ENCODE data around the gene CDH23. TPM values are rescaled to one million over a fixed set of nuclear protein-coding genes. Genes with fewer than 3 reads are reported as not detected.

The CDH23 gene
- total RNA-seq, 2 experiments from 2014 or later = 4.6 to 5.2 TPM

- peak; percentile 91 for ATAC-seq (ENCODE audit: poor library complexity)
- POLR2A ChIA-PET = interaction anchor here (0.6 to 1.4 kb wide), 5 partner anchors 63 to 493 kb away, joined by 3 to 6 read pairs (median 3); partner anchors contain the start of gene SLC29A3
- no peaks in the 10 kb centered on the region for H3K9me3 Mint-ChIP-seq
These were observed 415.5 kb downstream of the CDH23 start for GRCh38 chr10:71812016-71812912.

GRCh38 chr10:71812913-71813590 is 416.3 kb downstream of the CDH23 start:
- H3K27me3 Mint-ChIP-seq = no peaks in the 10 kb centered on the region
- DNase-seq = no peak
- H3K36me3 ChIP-seq (ENCODE audit: insufficient read depth, low read length) = peaks cover 26% of the 10 kb centered on the region

More at GRCh38 chr10:71812016-71812912, 415.5 kb downstream of the CDH23 start:
- TF ChIP-seq CTCF (IDR thresholded peaks at IDR 0.05) = peak; percentile 81
- Mint-ChIP-seq H3K4me3 (no peak overlapping the region), H3K27me3 (no peaks in the 10 kb centered on the region), H3K27ac (no peak overlapping the region), H3K36me3 (ENCODE audit: low read depth) (peaks cover 19% of the 10 kb centered on the region), H3K4me1 (ENCODE audit: low read depth) (no peaks in the 10 kb centered on the region)
- H3K27me3 ChIP-seq (ENCODE audit: control insufficient read depth in 1 of 2, insufficient read depth in 2 of 2, low read length in 2 of 2) = no peaks in the 10 kb centered on the region
- CTCF ChIA-PET = interaction anchor here (0.7 to 2.5 kb wide), 14 partner anchors 14 to 498 kb away, joined by 3 to 11 read pairs (median 3); partner anchors contain the start of genes PSAP and VSIR
- peaks cover 8% of the 10 kb centered on the region for H3K4me1 ChIP-seq (ENCODE audit: insufficient read depth, low read length)
- intact Hi-C loops (cut with DNase I, micrococcal nuclease) = loop anchor here (1.0 to 5.0 kb wide), 8 partner anchors 105 to 498 kb away; partner anchors contain the start of gene CDH23 (in 1 of the 2)
- no peak overlapping the region for H3K4me3 ChIP-seq (ENCODE audit: low read length)
- no peaks in the 10 kb centered on the region for H3K9me3 ChIP-seq (ENCODE audit: control insufficient read depth in 1 of 2, insufficient read depth in 1 of 2, low read length in 2 of 2)
- peak; percentile 64 to 89 (median 76) for DNase-seq
- H3K36me3 ChIP-seq (ENCODE audit: insufficient read depth, low read length) = peaks cover 19% of the 10 kb centered on the region
- no peak overlapping the region for H3K27ac ChIP-seq (ENCODE audit: low read depth in 1 of 2, low read length in 2 of 2)

More at GRCh38 chr10:71812913-71813590, 416.3 kb downstream of the CDH23 start:
- Mint-ChIP-seq H3K4me1 (ENCODE audit: low read depth) (no peaks in the 10 kb centered on the region), H3K4me3 (no peak overlapping the region), H3K9me3 (no peaks in the 10 kb centered on the region), H3K36me3 (ENCODE audit: low read depth) (peaks cover 27% of the 10 kb centered on the region), H3K27ac (no peak overlapping the region)
- ATAC-seq (ENCODE audit: poor library complexity) = no peak
- no peak overlapping the region for H3K4me3 ChIP-seq (ENCODE audit: low read length)
- H3K9me3 ChIP-seq (ENCODE audit: control insufficient read depth in 1 of 2, insufficient read depth in 1 of 2, low read length in 2 of 2) = no peaks in the 10 kb centered on the region
- CTCF ChIA-PET = interaction anchor here (1.4 to 2.0 kb wide), 3 partner anchors 13 to 429 kb away, joined by 4 to 11 read pairs (median 10); no protein-coding TSS in a partner anchor
- no peaks in the 10 kb centered on the region for H3K27me3 ChIP-seq (ENCODE audit: control insufficient read depth in 1 of 2, insufficient read depth in 2 of 2, low read length in 2 of 2)
- peaks cover 8% of the 10 kb centered on the region for H3K4me1 ChIP-seq (ENCODE audit: insufficient read depth, low read length)
- no peak overlapping the region for H3K27ac ChIP-seq (ENCODE audit: low read depth in 1 of 2, low read length in 2 of 2)
- POLR2A ChIA-PET = interaction anchor here (0.6 to 1.2 kb wide), 3 partner anchors 64 to 429 kb away, joined by 3 read pairs; no protein-coding TSS in a partner anchor
- intact Hi-C loops (cut with DNase I, micrococcal nuclease) = loop anchor here (1.0 to 5.0 kb wide), 8 partner anchors 106 to 499 kb away; partner anchors contain the start of gene CDH23 (in 1 of the 2)
- TF ChIP-seq CTCF (IDR thresholded peaks at IDR 0.05) = no peak
